Breast epithelium (tissue), 4 donors: ENCODE data around the gene MSRB1. TPM values are rescaled to one million over a fixed set of nuclear protein-coding genes. Genes with fewer than 3 reads are reported as not detected.
A peak's percentile ranks its signal among the peaks of the same experiment; 100 is the strongest.
"Not testable (repeated sequence)": the region's sequence is repeated elsewhere in the genome, so short reads cannot be mapped to it uniquely, and the experiment has no call there.

Source experiments
- DNase-seq, 2 donors: peaks; one replicate each; pipeline ENCODE4 v3.0.0-alpha.2; 2019; ENCODE audit warnings: low spot score in 2 of 2
- H3K27ac ChIP-seq, 2 donors: fragments of 200-600 bp; sonication (generic) in 1 of 2; one replicate each; pipeline ENCODE4 v1.5.1; 2016 to 2019; ENCODE audit warnings: mild to moderate bottlenecking in 1 of 2
- H3K27me3 ChIP-seq, 2 donors: fragments of 200-600 bp; sonication (generic) in 1 of 2; one replicate each; pipeline versions ENCODE4 v1.5.1 to v1.6.0; 2017 to 2019; ENCODE audit warnings: control low read depth in 1 of 2, mild to moderate bottlenecking in 1 of 2
- H3K36me3 ChIP-seq: fragments of 200-600 bp; one replicate; pipeline ENCODE4 v1.5.1; 2019
- H3K4me1 ChIP-seq, 2 donors: fragments of 200-600 bp; sonication (generic); one replicate each; pipeline ENCODE4 v1.5.1; 2016 to 2019; ENCODE audit warnings: control low read depth in 1 of 2
- H3K4me3 ChIP-seq, 3 donors: fragments of 200-600 bp; sonication (generic); 1 replicate in 2 of 3; 2 replicates in 1 of 3; pipeline ENCODE4 v1.5.1; 2016 to 2019; ENCODE audit warnings: mild to moderate bottlenecking in 3 of 3, moderate library complexity in 2 of 3
- H3K9me3 ChIP-seq, 2 donors: fragments of 200-600 bp; sonication (generic) in 1 of 2; one replicate each; pipeline ENCODE4 v1.5.1; 2016 to 2019; ENCODE audit warnings: control low read depth in 1 of 2
- POLR2A ChIP-seq: fragments of 450-650 bp; IDR thresholded peaks from one replicate; pipeline ENCODE4 v1.6.1; 2016; ENCODE audit warnings: antibody characterized with exemption, mild to moderate bottlenecking, moderate library complexity
- POLR2AphosphoS5 ChIP-seq, 3 donors: sonication (generic); formaldehyde crosslinking; IDR thresholded peaks; one replicate each; pipeline ENCODE4 v1.6.1; 2017; ENCODE audit warnings: antibody characterized with exemption in 3 of 3
- intact Hi-C: fragments of 100-400 bp; cut with DNase I; formaldehyde crosslinking; loops from one replicate; pipeline ENCODE4 v1.15.1; 2023; ENCODE audit warnings: low total_unique reads
- total RNA-seq, 3 donors: library from RNA; depleted of rRNA; stranded (reverse); fragments of >200 nt; gene quantifications; one replicate each; pipeline ENCODE4 v1.1.0, GENCODE V29; 2016
- TF ChIP-seq, protein P1 (sequence below), 3 donors: fragments of 450-650 bp; IDR thresholded peaks; one replicate each; pipeline ENCODE4 v1.5.1; 2016 to 2017; ENCODE audit warnings: antibody characterized with exemption in 3 of 3, mild to moderate bottlenecking in 3 of 3, moderate library complexity in 3 of 3

MSRB1 gene
- total RNA-seq, 3 donors from 2014 or later, result 12.1 to 17.4 (median 17.0) TPM

DNA sequence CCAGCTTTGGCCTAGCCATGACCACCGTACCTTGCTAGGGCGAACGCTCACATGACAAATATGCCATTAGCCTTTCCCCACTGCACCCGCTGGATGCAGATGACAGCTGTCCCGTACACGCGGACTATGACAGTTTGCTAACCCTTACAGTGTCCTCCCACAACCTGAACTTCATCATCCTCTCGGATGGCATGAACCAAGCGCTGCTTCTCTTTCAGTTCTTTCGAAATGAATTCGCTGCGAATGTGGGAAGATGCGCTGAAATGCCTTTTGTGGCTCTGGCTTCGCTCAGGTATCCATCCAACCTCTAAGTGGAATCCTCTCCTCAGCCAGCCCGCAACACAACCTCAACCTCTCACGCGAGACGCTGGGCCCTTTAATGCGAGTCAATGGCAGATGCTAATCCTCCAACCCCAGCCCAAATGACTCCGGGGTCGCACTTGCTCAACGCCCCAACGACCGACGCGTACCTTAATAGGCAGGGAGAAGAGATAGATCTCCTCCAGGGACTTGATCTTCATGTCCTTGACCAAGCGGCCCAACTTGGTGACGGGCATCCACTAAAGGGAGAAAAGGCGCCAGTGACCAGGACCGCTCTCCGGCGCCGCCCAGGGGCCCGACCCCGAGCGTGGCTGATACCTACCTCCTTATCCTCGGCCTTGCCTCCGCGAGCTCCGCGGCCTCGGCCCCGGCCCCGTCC, 21.0 kb upstream of the MSRB1 start:
- peak overlapping the region; percentile 98 to 99 for H3K27ac ChIP-seq
- TF ChIP-seq, protein P1, sequence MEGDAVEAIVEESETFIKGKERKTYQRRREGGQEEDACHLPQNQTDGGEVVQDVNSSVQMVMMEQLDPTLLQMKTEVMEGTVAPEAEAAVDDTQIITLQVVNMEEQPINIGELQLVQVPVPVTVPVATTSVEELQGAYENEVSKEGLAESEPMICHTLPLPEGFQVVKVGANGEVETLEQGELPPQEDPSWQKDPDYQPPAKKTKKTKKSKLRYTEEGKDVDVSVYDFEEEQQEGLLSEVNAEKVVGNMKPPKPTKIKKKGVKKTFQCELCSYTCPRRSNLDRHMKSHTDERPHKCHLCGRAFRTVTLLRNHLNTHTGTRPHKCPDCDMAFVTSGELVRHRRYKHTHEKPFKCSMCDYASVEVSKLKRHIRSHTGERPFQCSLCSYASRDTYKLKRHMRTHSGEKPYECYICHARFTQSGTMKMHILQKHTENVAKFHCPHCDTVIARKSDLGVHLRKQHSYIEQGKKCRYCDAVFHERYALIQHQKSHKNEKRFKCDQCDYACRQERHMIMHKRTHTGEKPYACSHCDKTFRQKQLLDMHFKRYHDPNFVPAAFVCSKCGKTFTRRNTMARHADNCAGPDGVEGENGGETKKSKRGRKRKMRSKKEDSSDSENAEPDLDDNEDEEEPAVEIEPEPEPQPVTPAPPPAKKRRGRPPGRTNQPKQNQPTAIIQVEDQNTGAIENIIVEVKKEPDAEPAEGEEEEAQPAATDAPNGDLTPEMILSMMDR (IDR thresholded peaks at IDR 0.05), result no peak
- TF ChIP-seq POLR2AphosphoS5 (IDR thresholded peaks at IDR 0.05) (no peak), POLR2A (no peak)
- no peak for DNase-seq
- H3K27me3 ChIP-seq, result no peaks in the 10 kb centered on the region
- H3K4me1 ChIP-seq, result peaks cover 5 to 16% of the 10 kb centered on the region in 2 donors
- no peaks in the 10 kb centered on the region for H3K36me3 ChIP-seq
- intact Hi-C loops, result no loop called here
- peak overlapping the region; percentile 91 to 95 (median 94) for H3K4me3 ChIP-seq
- no peaks in the 10 kb centered on the region for H3K9me3 ChIP-seq

DNA sequence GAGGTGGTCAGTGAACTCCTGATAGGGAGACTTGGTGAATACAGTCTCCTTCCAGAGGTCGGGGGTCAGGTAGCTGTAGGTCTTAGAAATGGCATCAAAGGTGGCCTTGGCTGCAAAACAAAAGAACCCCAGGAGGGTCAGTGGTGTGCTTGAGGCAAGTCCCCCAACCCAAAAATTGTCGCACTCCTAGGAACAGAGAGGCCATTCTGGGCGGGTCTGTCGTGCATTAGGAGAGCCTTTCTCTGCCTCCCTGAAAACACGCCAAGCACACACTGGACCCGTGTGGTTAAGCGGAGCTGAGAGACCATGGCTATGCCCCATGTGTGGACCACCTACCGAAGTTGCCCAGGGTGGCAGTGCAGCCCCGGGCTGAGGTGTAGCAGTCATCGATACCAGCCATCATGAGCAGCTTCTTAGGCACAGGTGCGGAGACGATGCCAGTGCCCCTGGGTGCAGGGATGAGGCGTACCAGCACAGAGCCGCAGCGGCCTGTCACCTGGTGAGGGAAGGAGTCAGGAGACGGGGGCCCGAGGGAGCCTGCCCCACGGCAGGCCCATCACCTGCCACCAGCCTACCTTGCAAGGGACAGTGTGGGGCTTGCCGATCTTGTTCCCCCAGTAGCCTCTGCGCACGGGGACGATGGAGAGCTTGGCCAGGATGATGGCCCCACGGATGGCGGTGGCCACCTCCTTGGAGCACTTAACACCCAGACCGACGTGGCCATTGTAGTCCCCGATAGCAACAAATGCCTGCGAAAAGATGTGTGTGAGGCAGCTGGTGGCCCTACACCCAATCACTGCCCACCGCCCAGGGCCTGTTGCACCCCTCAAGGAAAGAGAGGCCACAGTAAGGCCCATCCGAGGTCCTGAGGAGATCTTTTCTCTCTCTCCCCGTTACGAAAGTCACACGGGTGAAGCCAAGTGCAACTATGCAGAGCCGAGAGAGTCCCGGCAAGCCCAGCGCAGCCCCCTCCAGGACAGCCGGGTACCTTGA, 19.5 kb upstream of the MSRB1 start:
- intact Hi-C loops, H3K9me3 ChIP-seq, DNase-seq, H3K27me3 ChIP-seq, H3K36me3 ChIP-seq: not testable (repeated sequence)
- peak overlapping the region in 1 of 2 donors; percentile 17 for H3K27ac ChIP-seq
- H3K4me1 ChIP-seq, result peaks cover 5 to 16% of the 10 kb centered on the region in 2 donors
- peak overlapping the region in 2 of 3 donors; percentile 94 to 95 for H3K4me3 ChIP-seq

DNA sequence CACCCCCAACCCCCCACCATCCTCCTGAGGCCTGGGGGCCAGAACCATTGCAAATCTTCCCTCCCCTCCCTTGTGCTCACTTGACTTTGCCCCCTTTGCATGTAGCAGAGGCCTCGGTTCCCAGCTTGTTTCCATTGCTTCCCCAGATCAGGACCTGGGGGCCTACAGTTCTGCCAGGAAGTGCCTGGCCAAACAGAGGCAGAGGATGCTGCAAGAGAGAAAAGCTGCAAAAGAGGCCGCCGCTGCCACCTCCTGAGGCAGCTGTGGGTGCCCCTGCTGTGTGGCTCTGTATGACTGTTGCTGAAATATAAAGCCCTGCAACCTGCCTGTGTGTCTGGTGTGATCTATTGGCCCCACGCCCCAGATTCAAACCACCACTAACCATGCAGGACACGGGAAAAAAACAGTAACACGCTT, 18.7 kb upstream of the MSRB1 start:
- Histone ChIP-seq H3K9me3 (no peaks in the 10 kb centered on the region), H3K36me3 (no peaks in the 10 kb centered on the region), H3K27ac (no peak overlapping the region), H3K4me3 (no peak overlapping the region), H3K4me1 (peaks cover 5 to 16% of the 10 kb centered on the region in 2 donors), H3K27me3 (no peaks in the 10 kb centered on the region)
- DNase-seq, result no peak
- TF ChIP-seq, protein P1 (IDR thresholded peaks at IDR 0.05), result no peak
- TF ChIP-seq POLR2AphosphoS5 (IDR thresholded peaks at IDR 0.05) (no peak), POLR2A (no peak)
- intact Hi-C loops, result no loop called here

DNA sequence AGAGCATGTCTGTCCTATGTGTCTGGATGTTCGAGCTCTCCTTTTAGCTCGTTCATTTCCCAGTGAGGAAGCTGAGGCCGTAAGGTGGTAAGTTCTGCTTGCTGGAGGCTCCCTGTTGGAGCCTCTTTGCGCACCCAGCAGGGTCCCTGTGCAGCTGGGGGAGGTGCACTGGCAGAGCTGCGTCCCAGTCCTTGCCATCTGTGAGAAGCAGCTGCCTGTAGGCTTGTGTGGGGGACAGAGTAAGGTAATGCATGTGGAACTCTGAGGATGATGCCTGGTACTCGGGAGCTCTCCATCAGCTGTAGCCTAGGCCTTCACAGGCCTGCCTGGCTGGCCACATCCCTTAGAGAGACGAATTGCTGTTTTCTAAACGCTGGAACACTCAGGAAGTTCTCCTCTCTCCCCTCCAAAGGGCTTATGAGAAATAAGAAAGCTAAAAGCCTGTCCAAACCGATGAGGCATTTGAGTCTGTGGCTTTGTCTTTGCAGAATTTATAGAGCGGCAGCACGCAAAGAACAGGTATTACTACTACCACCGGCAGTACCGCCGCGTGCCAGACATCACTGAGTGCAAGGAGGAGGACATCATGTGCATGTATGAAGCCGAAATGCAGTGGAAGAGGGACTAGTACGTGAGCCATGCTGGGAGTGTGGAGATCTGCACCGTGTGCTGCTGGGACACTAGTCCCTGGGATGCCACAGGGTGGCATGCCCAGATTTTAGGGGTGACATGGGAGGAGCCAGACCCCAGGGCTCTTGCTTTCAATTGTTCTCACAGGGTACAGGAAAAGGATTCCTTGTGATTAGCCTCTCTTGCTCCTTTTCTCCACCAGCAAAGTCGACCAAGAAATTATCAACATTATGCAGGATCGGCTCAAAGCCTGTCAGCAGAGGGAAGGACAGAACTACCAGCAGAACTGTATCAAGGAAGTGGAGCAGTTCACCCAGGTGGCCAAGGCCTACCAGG, 17.9 kb upstream of the MSRB1 start:
- Histone ChIP-seq H3K27me3 (no peaks in the 10 kb centered on the region), H3K9me3 (no peaks in the 10 kb centered on the region), H3K27ac (no peak overlapping the region), H3K4me3 (peak overlapping the region in 2 of 3 donors; percentile 79 to 85), H3K36me3 (no peaks in the 10 kb centered on the region), H3K4me1 (peaks cover 5 to 15% of the 10 kb centered on the region in 2 donors)
- peak in 1 of 3 donors; percentile 21 for TF ChIP-seq POLR2AphosphoS5 (IDR thresholded peaks at IDR 0.05)
- TF ChIP-seq, protein P1 (IDR thresholded peaks at IDR 0.05), result no peak
- no peak for DNase-seq
- intact Hi-C loops, result no loop called here
